Lower lobe of right lung (tissue), 2 donors: ENCODE results near the gene ACAA2. TPM values are rescaled to one million over a fixed set of nuclear protein-coding genes. Genes with fewer than 3 reads are reported as not detected.

Experiments used
- ATAC-seq, 2 donors: fragments of 200-7000 bp; cut with Tn5 transposase; one replicate each; pipeline ENCODE4 v1.9.1; 2020 to 2022; ENCODE audit warnings: mild to moderate bottlenecking in 2 of 2, moderate library complexity in 2 of 2
- DNase-seq: peaks from one replicate; pipeline ENCODE4 v3.0.0-alpha.2; 2020
- H3K27ac ChIP-seq: fragments of 200-600 bp; one replicate; pipeline ENCODE4 v1.8.0; 2022
- H3K27me3 ChIP-seq: fragments of 200-600 bp; one replicate; pipeline ENCODE4 v1.8.0; 2022; ENCODE audit warnings: low read depth
- H3K36me3 ChIP-seq: fragments of 200-600 bp; one replicate; pipeline ENCODE4 v1.8.0; 2022; ENCODE audit warnings: mild to moderate bottlenecking
- H3K4me1 ChIP-seq: fragments of 200-600 bp; one replicate; pipeline ENCODE4 v1.8.0; 2022
- H3K4me3 ChIP-seq: fragments of 200-600 bp; one replicate; pipeline ENCODE4 v1.8.0; 2022; ENCODE audit warnings: mild to moderate bottlenecking
- H3K9me3 ChIP-seq: fragments of 200-600 bp; one replicate; pipeline ENCODE4 v1.8.0; 2022
- intact Hi-C: fragments of 100-400 bp; cut with DNase I; formaldehyde crosslinking; loops from one replicate; pipeline ENCODE4 v1.11.0; 2022
- total RNA-seq: library from RNA; stranded (reverse); fragmentation: NEBNext Ultra II Directional; extraction: Animal tissue kit (Norgen Biotek cat#: 25700); gene quantifications from one replicate; pipeline ENCODE4 v1.2.1, GENCODE V29; 2021
- TF ChIP-seq, protein P1 (sequence below): fragments of 200-600 bp; IDR thresholded peaks from one replicate; pipeline ENCODE4 v1.8.0; 2022; ENCODE audit warnings: antibody characterized with exemption, mild to moderate bottlenecking
- donor health status: DM: no; HTN: yes; CAD: no; lungs with severe emphysema.

Gene ACAA2
- total RNA-seq, 1 donor from 2014 or later, result 71.3 TPM

- no peaks in the 10 kb centered on the region for H3K9me3 ChIP-seq
- H3K27ac ChIP-seq, result no peak overlapping the region
- intact Hi-C loops, result no loop called here
- no peak for ATAC-seq
- H3K27me3 ChIP-seq, result no peaks in the 10 kb centered on the region
- no peaks in the 10 kb centered on the region for H3K36me3 ChIP-seq
- H3K4me3 ChIP-seq, result no peak overlapping the region
- TF ChIP-seq, protein P1, sequence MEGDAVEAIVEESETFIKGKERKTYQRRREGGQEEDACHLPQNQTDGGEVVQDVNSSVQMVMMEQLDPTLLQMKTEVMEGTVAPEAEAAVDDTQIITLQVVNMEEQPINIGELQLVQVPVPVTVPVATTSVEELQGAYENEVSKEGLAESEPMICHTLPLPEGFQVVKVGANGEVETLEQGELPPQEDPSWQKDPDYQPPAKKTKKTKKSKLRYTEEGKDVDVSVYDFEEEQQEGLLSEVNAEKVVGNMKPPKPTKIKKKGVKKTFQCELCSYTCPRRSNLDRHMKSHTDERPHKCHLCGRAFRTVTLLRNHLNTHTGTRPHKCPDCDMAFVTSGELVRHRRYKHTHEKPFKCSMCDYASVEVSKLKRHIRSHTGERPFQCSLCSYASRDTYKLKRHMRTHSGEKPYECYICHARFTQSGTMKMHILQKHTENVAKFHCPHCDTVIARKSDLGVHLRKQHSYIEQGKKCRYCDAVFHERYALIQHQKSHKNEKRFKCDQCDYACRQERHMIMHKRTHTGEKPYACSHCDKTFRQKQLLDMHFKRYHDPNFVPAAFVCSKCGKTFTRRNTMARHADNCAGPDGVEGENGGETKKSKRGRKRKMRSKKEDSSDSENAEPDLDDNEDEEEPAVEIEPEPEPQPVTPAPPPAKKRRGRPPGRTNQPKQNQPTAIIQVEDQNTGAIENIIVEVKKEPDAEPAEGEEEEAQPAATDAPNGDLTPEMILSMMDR, result no peak
- DNase-seq, result no peak
- no peaks in the 10 kb centered on the region for H3K4me1 ChIP-seq
Measured at GRCh38 chr18:49733321-49733720, 80.0 kb downstream of the ACAA2 start.
